Cardiac septum (tissue), 1 donor: Measurements from ENCODE around the gene OR5T1. TPM values are rescaled to one million over a fixed set of nuclear protein-coding genes. Genes with fewer than 3 reads are reported as not detected.

Experiments used
- DNase-seq: peaks from one replicate; pipeline ENCODE4 v3.0.0-alpha.2; 2020; ENCODE audit warnings: low spot score
- intact Hi-C: fragments of 100-400 bp; cut with DNase I; formaldehyde crosslinking; loops from one replicate; pipeline ENCODE4 v1.14.0; 2022
- long read RNA-seq: library from polyadenylated mRNA; unstranded; transcript quantifications from one replicate; pipeline ENCODE4 v2.0.0, GENCODE V29; 2021
- total RNA-seq: library from RNA; stranded (reverse); fragmentation: NEBNext Ultra II Directional; extraction: Animal tissue kit (Norgen Biotek cat#: 25700); gene quantifications from one replicate; pipeline ENCODE4 v1.2.1, GENCODE V29; 2021
- donor health status: DM: no; HTN: no; CAD: no.

The OR5T1 gene
- total RNA-seq: not detected
- long read RNA-seq: 0 reads

DNA sequence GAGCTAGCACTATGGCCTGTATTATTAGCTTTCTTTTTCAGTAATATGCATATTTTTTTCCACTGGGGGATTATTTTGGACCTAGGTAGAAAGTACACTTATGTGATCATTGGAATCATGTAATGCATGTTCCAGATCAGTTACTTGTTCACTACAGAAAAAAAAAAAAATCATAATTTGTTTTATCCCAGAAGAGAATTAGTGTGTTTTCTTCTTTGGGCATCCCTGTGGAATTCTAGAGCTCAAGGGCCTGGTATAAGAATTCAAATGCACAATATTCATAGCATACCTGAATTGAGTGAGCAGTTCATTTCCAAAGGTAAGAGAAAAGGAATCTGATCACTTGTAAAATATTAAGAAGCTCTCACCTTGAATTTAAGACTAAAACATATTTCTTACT, at the start of gene OR5T1:
Gene OR5T1 (plus strand): TSS at position 301 of the 400 bp plus-strand sequence. CDS start 1,485 bp downstream, outside the sequence.
- intact Hi-C loops: no loop called here

GRCh38 chr11:56234155-56234554, 39.8 kb upstream of the OR5T1 start, which contains the start of gene OR5T2:
TSS of gene OR5T2 (minus strand) at chr11:56234255. CDS start at chr11:56233062, 1,193 bp downstream.
- intact Hi-C loops: no loop called here
- DNase-seq: no peak

More for the DNA sequence above, at the start of gene OR5T1:
- no peak for DNase-seq

- intact Hi-C loops: no loop called here
- no peak for DNase-seq
These were observed 22.0 kb upstream of the OR5T1 start, which contains the start of gene OR5T3 for GRCh38 chr11:56251954-56252353. TSS of gene OR5T3 (plus strand) at chr11:56252254. CDS start at chr11:56252254, 0 bp downstream.

DNA sequence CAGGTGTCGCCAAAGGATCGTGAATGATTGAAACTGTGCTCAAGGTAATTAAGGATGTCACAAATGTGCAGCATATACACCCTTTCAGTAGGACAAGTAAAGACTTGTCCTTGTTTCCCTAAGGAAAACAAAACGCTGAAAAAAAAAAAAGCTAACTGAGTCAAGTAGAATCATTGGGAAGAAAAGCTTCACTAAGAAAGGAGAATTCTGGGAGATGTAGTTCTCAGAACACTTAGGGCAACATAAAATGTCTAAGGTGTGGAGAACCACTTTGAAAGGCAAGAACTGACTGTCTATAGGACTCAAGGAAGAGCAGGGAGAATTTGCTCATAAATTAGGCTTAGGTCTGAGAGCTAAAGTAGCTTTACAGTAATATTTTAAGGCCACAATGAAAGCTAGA, 2.9 kb upstream of the OR5T1 start:
- DNase-seq: no peak
- intact Hi-C loops: no loop called here

DNA sequence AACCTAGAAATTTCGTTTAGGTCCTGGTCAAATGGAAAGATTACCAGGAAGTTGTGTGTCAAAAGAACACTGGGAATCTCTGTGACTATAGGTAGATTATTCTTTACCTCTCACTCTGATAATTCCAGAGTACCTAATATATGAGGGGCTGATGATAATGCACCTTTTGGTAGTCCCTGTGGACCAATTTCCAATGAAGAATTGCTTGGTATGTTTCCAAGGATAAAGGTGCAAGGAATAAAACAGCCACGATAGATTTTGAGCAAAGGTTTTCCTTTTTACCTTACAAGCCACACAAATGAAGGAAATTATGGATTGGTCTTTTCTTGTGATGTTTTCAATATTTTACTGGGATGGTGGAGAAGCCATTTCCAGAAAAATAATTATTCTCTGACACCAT, 18.2 kb downstream of the OR5T1 start, which contains the start of gene OR8H1:
Gene OR8H1 (minus strand): TSS at position 101 of the 400 bp plus-strand sequence. CDS start 1,192 bp downstream, outside the sequence.
- DNase-seq: no peak

DNA sequence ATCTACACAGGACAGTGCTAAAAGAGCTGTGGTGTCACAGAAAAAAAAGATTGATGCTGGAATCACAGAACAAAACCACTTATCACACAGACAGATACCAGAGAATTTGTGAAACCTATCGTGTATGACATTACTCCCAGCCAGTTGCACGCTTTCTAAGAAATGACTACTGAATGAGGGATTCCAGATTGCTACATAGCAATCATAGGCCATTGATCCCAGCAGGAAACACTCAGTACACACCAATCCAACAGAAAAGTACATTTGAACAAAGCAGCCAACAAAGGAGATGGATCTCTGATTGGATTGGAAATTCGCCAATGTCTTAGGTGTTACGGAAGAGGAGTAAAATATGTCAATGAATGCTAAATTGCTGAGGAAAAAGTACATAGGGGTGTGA, 22.9 kb downstream of the OR5T1 start:
- no peak for DNase-seq
- intact Hi-C loops: no loop called here

More for the DNA sequence above, 18.2 kb downstream of the OR5T1 start, which contains the start of gene OR8H1:
- intact Hi-C loops: no loop called here

GRCh38 chr11:56307836-56308235, 33.9 kb downstream of the OR5T1 start:
- intact Hi-C loops: no loop called here
- DNase-seq: no peak

DNA sequence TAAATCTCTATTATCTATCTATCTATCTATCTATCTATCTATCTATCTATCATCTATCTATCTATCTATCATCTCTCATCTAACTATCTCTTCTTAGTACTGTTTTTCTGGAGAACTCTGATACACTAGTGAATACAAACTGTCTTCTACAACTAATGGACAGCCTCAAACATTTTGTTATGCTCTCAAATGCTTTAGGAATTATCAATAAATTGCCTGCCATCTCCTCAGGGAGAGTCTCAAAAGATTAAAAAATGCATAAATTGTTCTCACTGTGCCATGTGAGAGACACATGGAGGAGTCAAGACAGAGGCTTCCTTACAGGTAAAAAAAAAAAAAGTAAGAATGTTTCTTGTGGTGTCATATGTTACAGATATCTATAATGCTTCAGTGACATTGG, 40.9 kb downstream of the OR5T1 start, which contains the start of gene OR8K3:
Gene OR8K3 (plus strand): TSS at position 301 of the 400 bp plus-strand sequence. CDS start 3,163 bp downstream, outside the sequence.
- intact Hi-C loops: no loop called here

More for the DNA sequence above, 40.9 kb downstream of the OR5T1 start, which contains the start of gene OR8K3:
- no peak for DNase-seq

Other genes starting within 250 kb of the OR5T1 start
- gene OR5AS1, start 246.5 kb upstream of the OR5T1 start, total RNA-seq: not detected
- gene OR8I2, start 180.8 kb upstream of the OR5T1 start, total RNA-seq: not detected
- not detected for gene OR8H2, start 170.5 kb upstream of the OR5T1 start, total RNA-seq
- gene OR8H3, start 151.8 kb upstream of the OR5T1 start, total RNA-seq: not detected
- gene OR8J3, start 134.0 kb upstream of the OR5T1 start, total RNA-seq: not detected
- not detected for gene OR8K5, start 113.8 kb upstream of the OR5T1 start, total RNA-seq
- not detected for gene OR5J2, start 97.5 kb upstream of the OR5T1 start, total RNA-seq
- not detected for gene OR5T2, start 39.9 kb upstream of the OR5T1 start, total RNA-seq
- not detected for gene OR5T3, start 21.9 kb upstream of the OR5T1 start, total RNA-seq
- not detected for gene OR8H1, start 18.1 kb downstream of the OR5T1 start, total RNA-seq
- not detected for gene OR8K3, start 41.0 kb downstream of the OR5T1 start, total RNA-seq
- gene OR8K1, start 71.9 kb downstream of the OR5T1 start, total RNA-seq: not detected
- gene OR8J1, start 80.1 kb downstream of the OR5T1 start, total RNA-seq: not detected
- gene OR8U1, start 101.5 kb downstream of the OR5T1 start, total RNA-seq: not detected
- gene OR5AL1, start 138.5 kb downstream of the OR5T1 start, total RNA-seq: not detected
- gene OR5M3, start 199.2 kb downstream of the OR5T1 start, total RNA-seq: not detected
- not detected for gene OR5M8, start 217.2 kb downstream of the OR5T1 start, total RNA-seq